K562 (cell line): Measurements from ENCODE around the gene UBE2E2. TPM values are rescaled to one million over a fixed set of nuclear protein-coding genes. Genes with fewer than 3 reads are reported as not detected.

Experiments
- ATAC-seq: fragments of 200-7000 bp; cut with Tn5 transposase; 3 replicates; pipeline ENCODE4 v1.9.1; 2020; ENCODE audit warnings: moderate library complexity
- BruUV-seq: library from RNA; stranded (reverse); fragments of 400-500 nt; replicated peaks from 2 replicates; lab custom pipeline; 2021; lab: Mats Ljungman, UMichigan
- CTCF ChIA-PET: fragments of 300-600 bp; formaldehyde crosslinking; extraction: SDS; loops from one replicate; lab custom pipeline; 2021; ENCODE audit warnings: low intra/inter-chr PET ratio; lab: Yijun Ruan, JAX
- POLR2A ChIA-PET: fragments of 300-600, 350-650 bp; sonication (Branson Sonifier 250); formaldehyde crosslinking; extraction: SDS; loops from one replicate; lab custom pipeline; 2021; ENCODE audit warnings: antibody characterized with exemption, inconsistent platforms; lab: Yijun Ruan, JAX
- DNase-seq, 4 experiments: peaks; one replicate each; pipeline versions ENCODE4 v3.0.0 to v3.0.0-alpha.2; 2011 to 2018; ENCODE audit warnings: low spot score in 3 of 4, mixed read lengths in 3 of 4; ENCODE audit errors: extremely low read depth in 1 of 4
- FAIRE-seq: peaks from 2 replicates; lab custom pipeline; 2011; peaks lifted over from hg19 to GRCh38; lab: Jason Lieb, UNC
- H2AFZ ChIP-seq: 2 replicates; pipeline ENCODE4 v1.6.0; 2011; ENCODE audit warnings: low read depth, low read length, control low read depth, inconsistent platforms
- H3K27ac ChIP-seq: fragments of 200-600 bp; 3 replicates; pipeline ENCODE4 v1.8.0; 2011; ENCODE audit warnings: low read depth, mild to moderate bottlenecking, control low read depth, inconsistent platforms, low read length, moderate library complexity, mixed read lengths; ENCODE audit errors: extremely low read depth
- H3K27me3 ChIP-seq, 2 experiments: fragments of 300-600 bp in 1 of 2; 2 replicates in 1 of 2; 3 replicates in 1 of 2; pipeline versions ENCODE4 v1.6.0 to v1.8.0; 2011; ENCODE audit warnings: inconsistent platforms in 2 of 2, low read length in 2 of 2, mild to moderate bottlenecking in 1 of 2, mixed read lengths in 1 of 2, moderate library complexity in 1 of 2; ENCODE audit not compliant: control insufficient read depth in 2 of 2, insufficient read depth in 2 of 2
- H3K36me3 ChIP-seq: fragments of 300-600 bp; 3 replicates; pipeline ENCODE4 v1.8.0; 2011; ENCODE audit warnings: mild to moderate bottlenecking, low read length, inconsistent platforms; ENCODE audit not compliant: control insufficient read depth, insufficient read depth
- H3K4me1 ChIP-seq, 2 experiments: fragments of 200-600 bp in 1 of 2; replicated peaks in 1 of 2; 2 replicates in 1 of 2; 3 replicates in 1 of 2; pipeline versions ENCODE4 v1.5.1 to v1.8.0; 2011; ENCODE audit warnings: inconsistent platforms in 2 of 2, low read length in 2 of 2, mild to moderate bottlenecking in 1 of 2, mixed read lengths in 1 of 2, moderate library complexity in 1 of 2; ENCODE audit not compliant: control insufficient read depth in 2 of 2, insufficient read depth in 2 of 2
- H3K4me2 ChIP-seq: 2 replicates; pipeline ENCODE4 v1.6.1; 2011; ENCODE audit warnings: low read length, control low read depth, inconsistent platforms, mixed read lengths; ENCODE audit not compliant: insufficient read depth
- H3K4me3 ChIP-seq: fragments of 200-600 bp; sonication (generic), shearing (Covaris generic); 2 replicates; pipeline ENCODE4 v1.5.1; 2016; ENCODE audit warnings: control low read depth, inconsistent platforms
- H3K79me2 ChIP-seq: fragments of 200-600 bp; 3 replicates; pipeline ENCODE4 v1.8.0; 2011; ENCODE audit warnings: low read length, inconsistent platforms; ENCODE audit not compliant: control insufficient read depth, insufficient read depth
- H3K9ac ChIP-seq, 2 experiments: 2 replicates each; pipeline versions ENCODE4 v1.6.0 to v1.6.1; 2011; ENCODE audit warnings: low read depth in 2 of 2, low read length in 2 of 2, control low read depth in 1 of 2, inconsistent platforms in 1 of 2, mild to moderate bottlenecking in 1 of 2, mixed read lengths in 1 of 2; ENCODE audit not compliant: insufficient read depth in 1 of 2
- H3K9me1 ChIP-seq: one replicate; pipeline ENCODE4 v1.6.0; 2011; ENCODE audit warnings: inconsistent platforms, mild to moderate bottlenecking, low read length, moderate library complexity; ENCODE audit not compliant: control insufficient read depth, insufficient read depth
- H3K9me3 ChIP-seq: replicated peaks from 2 replicates; pipeline ENCODE4 v1.5.1; 2011; ENCODE audit warnings: low read depth, low read length, inconsistent platforms; ENCODE audit not compliant: control insufficient read depth, insufficient read depth
- H4K20me1 ChIP-seq: replicated peaks from 2 replicates; pipeline ENCODE4 v1.6.1; 2011; ENCODE audit warnings: low read length, inconsistent platforms, mixed read lengths; ENCODE audit not compliant: control insufficient read depth, insufficient read depth
- ATF1 ChIP-seq, 2 experiments: fragments of 450-650 bp in 1 of 2; IDR thresholded peaks; 2 replicates each; pipeline ENCODE4 v1.6.1; 2016; ENCODE audit warnings: missing compliant biosample characterization in 1 of 2, missing genetic modification characterization in 1 of 2
- PBX2 ChIP-seq, 2 experiments: IDR thresholded peaks in 1 of 2; conservative IDR thresholded peaks in 1 of 2; 2 replicates each; pipeline ENCODE4 v1.6.1; 2016; ENCODE audit warnings: low read depth in 2 of 2, mild to moderate bottlenecking in 1 of 2, missing compliant biosample characterization in 1 of 2, missing genetic modification characterization in 1 of 2, moderate library complexity in 1 of 2
- PHB2 ChIP-seq: fragments of 450-650 bp; IDR thresholded peaks from 2 replicates; pipeline ENCODE4 v1.6.1; 2017; ENCODE audit warnings: low read depth
- RBBP5 ChIP-seq: fragments of 200-600 bp; sonication (generic); IDR thresholded peaks from 2 replicates; pipeline ENCODE4 v1.6.1; 2012; ENCODE audit warnings: borderline replicate concordance, mild to moderate bottlenecking, low read length, control low read depth, inconsistent platforms; ENCODE audit not compliant: insufficient read depth, poor library complexity, severe bottlenecking
- SMARCA4 ChIP-seq: fragments of 450-650 bp; IDR thresholded peaks from 2 replicates; pipeline ENCODE4 v1.6.1; 2016
- WGBS: fragments of 100-300 bp; shearing (Covaris generic); methylation state at CpG from one replicate; pipeline ENCODE4 v1.1.6; 2016; ENCODE audit warnings: low coverage, mixed read lengths; ENCODE audit not compliant: insufficient coverage; ENCODE audit errors: missing lambda C conversion rate; 5-methylcytosine and 5-hydroxymethylcytosine counted together
- in situ Hi-C: fragments of 300-500 bp; cut with MboI; formaldehyde crosslinking; loops from 4 replicates; pipeline ENCODE4 v1.15.0; 2018; ENCODE audit warnings: inconsistent platforms, mixed read lengths
- intact Hi-C: fragments of 100-400 bp; cut with micrococcal nuclease; formaldehyde crosslinking; loops from 2 replicates; pipeline ENCODE4 v1.14.2; 2022
- polyA plus RNA-seq, 8 experiments: library from polyadenylated mRNA; depleted of rRNA in 4 of 8; stranded (reverse) in 5 of 8; unstranded in 3 of 8; fragments of >200 nt; fragmentation: Nextera tagmentation in 2 of 8; fragmentation: Illumina TruSeq in 1 of 8; extraction: Ambion mirVana in 2 of 8; extraction: Trizol in 1 of 8; gene quantifications; 2 replicates each; pipeline versions ENCODE4 v1.2.1 to v1.2.3, GENCODE V29; 2011 to 2014; ENCODE audit warnings: inconsistent platforms in 1 of 8, missing spikeins in 1 of 8
- total RNA-seq, 7 experiments: library from RNA; depleted of rRNA in 6 of 7; stranded (reverse); fragments of >200 nt in 6 of 7; fragmentation: Illumina TruSeq in 2 of 7; extraction: Trizol in 2 of 7; gene quantifications; 2 replicates each; pipeline versions ENCODE4 v1.2.1 to v1.2.3, GENCODE V29; 2011 to 2021; ENCODE audit warnings: low replicate concordance in 1 of 7

The UBE2E2 gene
- total and polyA plus RNA-seq, 9 of the 15 experiments (the other 6 are each of a cell fraction or from before 2014, with no cell fraction given) = 0.22 to 5.1 (median 1.9) TPM

GRCh38 chr3:23633261-23633960 is 430.3 kb downstream of the UBE2E2 start:
- Histone ChIP-seq H4K20me1 (no peaks in the 10 kb centered on the region), H3K27ac (no peak overlapping the region), H3K4me1 (no peaks in the 10 kb centered on the region), H3K9ac (no peak overlapping the region), H3K27me3 (no peaks in the 10 kb centered on the region; a peak in 1 of 5 replicates), H3K36me3 (no peaks in the 10 kb centered on the region), H2AFZ (no peak overlapping the region), H3K4me2 (no peak overlapping the region), H3K4me3 (no peak overlapping the region), H3K9me1 (no peaks in the 10 kb centered on the region), H3K9me3 (no peaks in the 10 kb centered on the region), H3K79me2 (no peaks in the 10 kb centered on the region)
- CTCF ChIA-PET = interaction anchor here (0.6 kb wide), 1 partner anchor 312 kb away, joined by 3 read pairs; no protein-coding TSS in a partner anchor
- no TSS peak for BruUV-seq
- in situ Hi-C loops (no loop called here), intact Hi-C loops (no loop called here)
- FAIRE-seq (no peak), ATAC-seq (peak; percentile 27; the same call in 2 of the 3 replicates), DNase-seq (no peak)
- POLR2A ChIA-PET = no interaction called here
- TF ChIP-seq SMARCA4 (no peak), ATF1 (CRISPR knock-in tag; IDR thresholded peaks at IDR 0.05) (no peak), ATF1 (tag; IDR thresholded peaks at IDR 0.05) (no peak), RBBP5 (no peak), PHB2 (no peak), PBX2 (CRISPR knock-in tag; IDR thresholded peaks at IDR 0.05; ENCODE audit: low read depth) (no peak), PBX2 (tag; conservative IDR thresholded peaks at IDR 0.05; ENCODE audit: low read depth) (no peak)
- WGBS = 2% methylated on average over 6 of the region's 6 CpGs
